T-cell (primary cell): ENCODE data around the gene OSBPL6. TPM values are rescaled to one million over a fixed set of nuclear protein-coding genes. Genes with fewer than 3 reads are reported as not detected.

Experiments used
- ATAC-seq, 4 experiments: fragments of 200-7000 bp in 3 of 4; fragments of 150-1000 bp in 1 of 4; cut with Tn5 transposase; replicated peaks in 1 of 4; 1 replicate in 3 of 4; 2 replicates in 1 of 4; pipeline ENCODE4 v1.10.0; 2021; ENCODE audit warnings: moderate library complexity in 3 of 4, mild to moderate bottlenecking in 2 of 4, moderate number of reproducible peaks in 1 of 4
- CTCF ChIA-PET, 2 donors: fragments of 300-600 bp; sonication (Branson Sonifier 250); formaldehyde crosslinking; loops; one replicate each; lab custom pipeline; 2022; ENCODE audit warnings: antibody characterized with exemption in 2 of 2; lab: Charles Lee
- POLR2A ChIA-PET, 2 donors: fragments of 300-600 bp; sonication (Branson Sonifier 250); formaldehyde crosslinking; loops; one replicate each; lab custom pipeline; 2022; ENCODE audit warnings: antibody characterized with exemption in 2 of 2; lab: Charles Lee
- DNase-seq, 35 experiments: peaks; one replicate each; pipeline versions ENCODE4 v3.0.0 to v3.0.0-alpha.2; 2013 to 2023
- H3K27ac ChIP-seq: one replicate; pipeline ENCODE4 v1.5.1; 2013; ENCODE audit warnings: low read length
- H3K27me3 ChIP-seq, 2 experiments: replicated peaks in 1 of 2; 1 replicate in 1 of 2; 2 replicates in 1 of 2; pipeline versions ENCODE4 v1.6.1 to v1.7.0; 2013; ENCODE audit warnings: low read length in 1 of 2, mixed read lengths in 1 of 2; ENCODE audit not compliant: control insufficient read depth in 2 of 2, insufficient read depth in 2 of 2; ENCODE audit errors: extremely low read depth in 1 of 2
- H3K36me3 ChIP-seq, 2 donors: 1 replicate in 1 of 2; 2 replicates in 1 of 2; pipeline versions ENCODE4 v1.6.1 to v1.7.0; 2013; ENCODE audit warnings: low read length in 1 of 2; ENCODE audit not compliant: control insufficient read depth in 2 of 2, insufficient read depth in 1 of 2; ENCODE audit errors: extremely low read depth in 1 of 2
- H3K4me1 ChIP-seq, 2 experiments: 1 replicate in 1 of 2; 2 replicates in 1 of 2; pipeline versions ENCODE4 v1.6.1 to v1.7.0; 2013; ENCODE audit warnings: low read length in 2 of 2, mixed read lengths in 1 of 2; ENCODE audit not compliant: insufficient read depth in 2 of 2, control insufficient read depth in 1 of 2; ENCODE audit errors: extremely low read depth in 1 of 2
- H3K4me3 ChIP-seq, 2 donors: 1 replicate in 1 of 2; 2 replicates in 1 of 2; pipeline versions ENCODE4 v1.5.1 to v1.7.0; 2013; ENCODE audit warnings: mild to moderate bottlenecking in 2 of 2, low read length in 1 of 2, moderate library complexity in 1 of 2; ENCODE audit not compliant: control insufficient read depth in 1 of 2; ENCODE audit errors: extremely low read depth in 1 of 2
- H3K9me3 ChIP-seq: 2 replicates; pipeline ENCODE4 v1.7.0; 2013
- H3K27ac Mint-ChIP-seq, 2 donors: one replicate each; pipeline ENCODE4 v1.8.0; 2020 to 2021; ENCODE audit warnings: mild to moderate bottlenecking in 2 of 2, mixed read lengths in 2 of 2
- H3K27me3 Mint-ChIP-seq, 2 donors: one replicate each; pipeline ENCODE4 v1.8.0; 2021 to 2022; ENCODE audit warnings: mixed read lengths in 2 of 2
- H3K36me3 Mint-ChIP-seq: one replicate; pipeline ENCODE4 v1.8.0; 2021; ENCODE audit warnings: mixed read lengths
- H3K4me1 Mint-ChIP-seq, 3 donors: one replicate each; pipeline ENCODE4 v1.8.0; 2020 to 2022; ENCODE audit warnings: mixed read lengths in 3 of 3, mild to moderate bottlenecking in 1 of 3
- H3K4me3 Mint-ChIP-seq, 3 donors: one replicate each; pipeline ENCODE4 v1.8.0; 2020 to 2022; ENCODE audit warnings: mild to moderate bottlenecking in 3 of 3, mixed read lengths in 3 of 3, moderate library complexity in 3 of 3
- H3K9me3 Mint-ChIP-seq, 3 donors: one replicate each; pipeline ENCODE4 v1.8.0; 2020 to 2022; ENCODE audit warnings: mixed read lengths in 3 of 3
- WGBS: methylation state at CpG from one replicate; pipeline ENCODE4 v1.1.5; 2013; ENCODE audit warnings: missing lambda C conversion rate; ENCODE audit not compliant: insufficient coverage; 5-methylcytosine and 5-hydroxymethylcytosine counted together
- total RNA-seq, 35 experiments: library from RNA in 6 of 35; stranded (reverse) in 6 of 35; fragments of 120-200 nt in 1 of 35; gene quantifications; one replicate each; pipeline versions ENCODE4 v1.2.1 to v1.2.4 and lab custom pipeline; 2013 to 2026

Gene OSBPL6
- total RNA-seq, 5 donors from 2014 or later (not counting 1 experiment from before 2014, with no cell fraction given) = 0.08 to 0.41 (median 0.26) TPM

DNA sequence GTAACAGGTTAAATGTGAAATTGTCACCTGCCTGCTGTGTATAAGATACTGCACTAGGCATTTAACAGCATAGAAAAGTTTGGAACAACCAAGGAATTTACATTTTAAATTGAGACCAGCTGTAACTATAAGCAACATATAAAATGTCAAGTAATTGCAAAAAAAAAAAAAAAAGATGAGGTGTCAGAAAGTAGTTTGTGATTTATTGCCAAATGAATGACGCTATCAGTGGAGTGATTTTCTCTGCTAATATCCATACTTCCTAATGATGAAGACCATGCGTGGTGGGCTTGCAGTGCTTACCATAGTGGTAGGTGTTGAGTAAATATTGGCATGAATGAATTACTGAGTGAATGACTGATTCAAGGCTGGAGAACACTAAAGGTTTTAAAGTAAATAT is 73.3 kb downstream of the OSBPL6 start:
- H3K27ac Mint-ChIP-seq = no peak overlapping the region
- H3K9me3 ChIP-seq = no peaks in the 10 kb centered on the region
- ChIA-PET CTCF (interaction anchor here (0.6 to 0.7 kb wide), 2 partner anchors 1043 to 1822 kb away, joined by 3 to 4 read pairs; no protein-coding TSS in a partner anchor), POLR2A (no interaction called here)
- H3K9me3 Mint-ChIP-seq = no peaks in the 10 kb centered on the region
- no peaks in the 10 kb centered on the region for H3K36me3 ChIP-seq
- H3K4me3 Mint-ChIP-seq = no peak overlapping the region
- no peaks in the 10 kb centered on the region for H3K27me3 ChIP-seq
- H3K27ac ChIP-seq = no peak overlapping the region
- no peak overlapping the region for H3K4me3 ChIP-seq
- ATAC-seq = no peak
- WGBS = no CpG with 5 or more reads among the region's 2 CpGs
- no peaks in the 10 kb centered on the region for H3K4me1 Mint-ChIP-seq
- H3K27me3 Mint-ChIP-seq = peaks cover 0 to 2% of the 10 kb centered on the region in 2 donors
- no peaks in the 10 kb centered on the region for H3K36me3 Mint-ChIP-seq
- no peak for DNase-seq
- H3K4me1 ChIP-seq = no peaks in the 10 kb centered on the region

DNA sequence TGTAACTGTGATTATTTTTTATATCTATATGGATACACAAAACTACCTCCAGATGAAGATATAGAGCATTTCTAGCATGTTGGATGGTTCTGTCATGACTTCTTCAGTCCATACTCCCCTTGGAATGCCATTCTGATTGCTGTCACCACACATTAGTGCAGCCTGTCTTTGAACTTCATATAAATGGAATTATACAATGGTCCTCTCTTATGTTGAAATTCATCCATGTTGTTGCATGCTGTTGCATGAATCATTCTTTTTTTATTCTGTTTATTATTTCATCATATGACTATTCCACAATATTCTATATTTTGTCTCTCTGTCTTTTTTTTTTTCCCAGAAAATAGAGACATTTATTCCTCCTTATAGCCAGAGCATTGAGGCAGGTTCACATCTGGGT is 74.1 kb downstream of the OSBPL6 start:
- Mint-ChIP-seq H3K9me3 (no peaks in the 10 kb centered on the region), H3K27ac (no peak overlapping the region), H3K4me3 (no peak overlapping the region), H3K4me1 (no peaks in the 10 kb centered on the region), H3K27me3 (peaks cover 0 to 2% of the 10 kb centered on the region in 2 donors), H3K36me3 (no peaks in the 10 kb centered on the region)
- no peaks in the 10 kb centered on the region for H3K4me1 ChIP-seq
- CTCF ChIA-PET = no interaction called here
- ATAC-seq (no peak), DNase-seq (no peak)
- POLR2A ChIA-PET = no interaction called here
- H3K4me3 ChIP-seq = no peak overlapping the region
- no peaks in the 10 kb centered on the region for H3K36me3 ChIP-seq
- H3K9me3 ChIP-seq = no peaks in the 10 kb centered on the region
- no peak overlapping the region for H3K27ac ChIP-seq
- H3K27me3 ChIP-seq = no peaks in the 10 kb centered on the region

DNA sequence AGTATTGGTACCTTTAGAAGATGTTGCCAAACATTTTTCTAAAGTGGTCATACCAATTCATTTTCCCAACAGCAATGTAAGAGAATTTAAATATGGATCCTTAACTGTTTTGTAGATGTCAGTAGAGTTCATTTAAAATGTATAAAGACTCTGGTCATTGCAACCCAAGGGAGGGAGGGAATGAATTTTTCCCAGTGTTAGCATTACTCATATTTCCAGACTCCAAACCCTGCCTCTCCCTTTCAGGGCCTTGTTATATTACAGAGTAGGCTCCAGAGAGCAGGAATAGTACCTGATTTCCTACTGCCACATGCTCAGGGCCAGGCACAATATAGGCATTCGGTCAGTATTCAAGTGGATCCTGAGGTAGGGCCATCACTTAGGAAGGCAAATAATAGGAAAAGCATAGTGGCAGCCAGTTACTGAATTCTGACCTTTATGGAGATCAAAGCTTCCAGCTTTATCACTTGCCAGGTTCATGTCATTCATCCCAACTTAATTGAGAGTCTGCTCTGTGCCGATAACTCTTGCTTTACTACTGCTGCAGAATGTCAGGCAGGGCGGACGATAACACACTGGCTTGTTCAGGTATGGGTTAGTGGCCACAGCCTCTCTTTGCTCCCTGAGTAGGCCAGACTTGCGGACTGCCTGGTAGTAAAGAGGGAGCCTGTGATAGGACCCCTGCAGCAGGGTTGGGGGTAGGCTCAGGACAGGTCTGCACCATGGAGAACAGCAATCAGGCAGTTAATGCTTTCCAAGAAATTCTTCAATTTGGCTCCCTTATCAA is 75.3 kb downstream of the OSBPL6 start:
- Histone ChIP-seq H3K27ac (no peak overlapping the region), H3K27me3 (no peaks in the 10 kb centered on the region), H3K4me1 (no peaks in the 10 kb centered on the region), H3K9me3 (no peaks in the 10 kb centered on the region), H3K36me3 (no peaks in the 10 kb centered on the region), H3K4me3 (no peak overlapping the region)
- ChIA-PET POLR2A (no interaction called here), CTCF (interaction anchor here (0.5 to 0.6 kb wide), 2 partner anchors 8 to 29 kb away, joined by 3 to 4 read pairs; no protein-coding TSS in a partner anchor)
- Mint-ChIP-seq H3K4me1 (no peaks in the 10 kb centered on the region), H3K27ac (no peak overlapping the region), H3K36me3 (no peaks in the 10 kb centered on the region), H3K27me3 (peaks cover 0 to 2% of the 10 kb centered on the region in 2 donors), H3K4me3 (no peak overlapping the region), H3K9me3 (no peaks in the 10 kb centered on the region)
- ATAC-seq = no peak
- no peak for DNase-seq
- 95% methylated on average over 4 of the region's 5 CpGs for WGBS

DNA sequence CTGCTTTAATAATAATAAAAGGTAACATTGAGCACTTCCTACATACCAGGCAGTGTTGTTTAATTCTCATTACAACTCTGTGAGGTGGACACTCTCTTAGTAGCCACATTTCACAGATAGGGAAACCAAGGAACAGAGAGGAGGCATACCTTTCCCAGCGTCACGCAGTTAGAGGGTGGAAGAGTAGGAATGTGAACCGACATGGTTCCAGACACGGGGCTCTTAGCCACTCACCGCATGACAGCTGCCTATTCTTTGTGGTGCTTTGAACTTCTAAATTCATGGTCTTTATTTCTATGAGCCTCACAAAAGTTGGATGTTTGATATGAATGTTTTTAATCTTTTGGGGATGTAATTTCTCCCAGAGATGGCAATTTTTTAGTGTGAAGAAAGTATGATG is 76.0 kb downstream of the OSBPL6 start:
- DNase-seq (no peak), ATAC-seq (no peak)
- POLR2A ChIA-PET = interaction anchor here in 1 of 2 donors (0.7 kb wide), 1 partner anchor 13 kb away, joined by 3 read pairs; no protein-coding TSS in a partner anchor
- no peak overlapping the region for H3K4me3 ChIP-seq
- no peaks in the 10 kb centered on the region for H3K4me1 Mint-ChIP-seq
- no peak overlapping the region for H3K27ac ChIP-seq
- no peak overlapping the region for H3K4me3 Mint-ChIP-seq
- no peaks in the 10 kb centered on the region for H3K36me3 Mint-ChIP-seq
- no peaks in the 10 kb centered on the region for H3K4me1 ChIP-seq
- CTCF ChIA-PET = interaction anchor here in 1 of 2 donors (0.6 kb wide), 1 partner anchor 9 kb away, joined by 3 read pairs; no protein-coding TSS in a partner anchor
- no peak overlapping the region for H3K27ac Mint-ChIP-seq
- no peaks in the 10 kb centered on the region for H3K36me3 ChIP-seq
- H3K27me3 Mint-ChIP-seq = peaks cover 0 to 5% of the 10 kb centered on the region in 2 donors
- no peaks in the 10 kb centered on the region for H3K9me3 Mint-ChIP-seq
- 100% methylated on average over 2 of the region's 5 CpGs for WGBS
- H3K27me3 ChIP-seq = no peaks in the 10 kb centered on the region
- no peaks in the 10 kb centered on the region for H3K9me3 ChIP-seq

DNA sequence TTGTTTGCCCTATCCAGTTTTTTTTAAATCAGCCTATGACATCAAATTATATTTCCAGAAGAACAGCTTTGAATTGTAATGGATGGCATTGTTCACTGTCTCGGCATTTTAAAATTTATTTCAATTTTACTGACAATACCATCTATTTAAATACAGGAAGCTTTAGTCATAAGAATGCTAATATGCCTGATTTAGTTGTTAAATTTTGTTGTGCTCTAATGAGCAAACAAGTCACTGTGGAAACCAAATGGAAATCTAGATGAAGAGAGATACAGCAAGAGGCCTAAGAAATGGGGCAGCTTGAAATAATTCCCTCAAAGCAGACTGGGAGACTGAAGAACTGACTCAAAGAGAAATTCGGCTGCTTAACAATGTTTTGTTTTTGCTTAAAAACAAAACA is 76.8 kb downstream of the OSBPL6 start:
- Mint-ChIP-seq H3K4me3 (no peak overlapping the region), H3K4me1 (no peaks in the 10 kb centered on the region), H3K9me3 (no peaks in the 10 kb centered on the region), H3K36me3 (no peaks in the 10 kb centered on the region), H3K27ac (no peak overlapping the region), H3K27me3 (peaks cover 0 to 3% of the 10 kb centered on the region in 2 donors)
- no peak overlapping the region for H3K4me3 ChIP-seq
- no peak for DNase-seq
- H3K9me3 ChIP-seq = no peaks in the 10 kb centered on the region
- no peaks in the 10 kb centered on the region for H3K4me1 ChIP-seq
- ATAC-seq = no peak
- H3K36me3 ChIP-seq = no peaks in the 10 kb centered on the region
- CTCF ChIA-PET = no interaction called here
- no peaks in the 10 kb centered on the region for H3K27me3 ChIP-seq
- WGBS = no CpG with 5 or more reads among the region's 2 CpGs
- H3K27ac ChIP-seq = no peak overlapping the region
- POLR2A ChIA-PET = interaction anchor here in 1 of 2 donors (0.7 kb wide), 2 partner anchors 13 to 17 kb away, joined by 3 read pairs; no protein-coding TSS in a partner anchor

DNA sequence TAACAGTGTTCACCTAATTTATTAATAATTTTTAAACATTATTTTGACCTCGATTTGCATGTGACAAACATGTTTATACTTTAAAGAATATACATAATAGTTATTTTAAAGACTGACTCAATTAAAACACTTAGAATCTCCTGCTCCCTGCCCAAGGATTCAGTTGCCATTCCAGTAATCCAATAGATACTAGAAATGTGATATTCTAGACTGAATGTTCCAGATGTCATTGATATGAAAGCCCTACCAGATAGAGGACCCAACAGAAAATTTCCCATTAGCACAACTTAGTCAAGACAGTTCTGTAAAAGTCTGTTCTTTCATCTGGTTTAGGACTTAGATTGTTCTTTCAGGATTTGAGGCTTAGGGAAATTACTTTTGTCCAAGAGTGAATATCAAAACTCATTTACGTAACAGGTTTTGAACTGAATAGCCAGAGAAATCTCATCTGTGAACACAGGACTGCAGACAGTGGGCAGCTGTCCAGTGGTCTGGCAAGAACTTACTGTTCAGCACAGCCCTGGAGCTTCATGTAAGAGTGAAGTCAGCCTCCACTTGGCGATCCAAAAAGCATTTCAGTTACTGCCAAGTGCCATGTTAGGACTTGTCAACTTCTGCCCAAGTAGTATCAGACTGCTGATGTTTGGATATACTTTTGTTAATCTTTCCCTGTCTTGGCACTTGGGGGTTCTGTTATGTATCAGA is 77.5 kb downstream of the OSBPL6 start:
- H3K4me1 ChIP-seq = no peaks in the 10 kb centered on the region
- Mint-ChIP-seq H3K4me3 (no peak overlapping the region), H3K27me3 (peaks cover 0 to 3% of the 10 kb centered on the region in 2 donors), H3K9me3 (no peaks in the 10 kb centered on the region), H3K36me3 (no peaks in the 10 kb centered on the region), H3K4me1 (no peaks in the 10 kb centered on the region), H3K27ac (no peak overlapping the region)
- H3K27me3 ChIP-seq = no peaks in the 10 kb centered on the region
- POLR2A ChIA-PET = no interaction called here
- H3K36me3 ChIP-seq = no peaks in the 10 kb centered on the region
- no peak overlapping the region for H3K27ac ChIP-seq
- WGBS = 85% methylated on average over 2 of the region's 3 CpGs
- CTCF ChIA-PET = no interaction called here
- DNase-seq (no peak), ATAC-seq (no peak)
- H3K9me3 ChIP-seq = no peaks in the 10 kb centered on the region
- no peak overlapping the region for H3K4me3 ChIP-seq
